HepG2 (cell line): ENCODE measurements around the gene NUP153. TPM values are rescaled to one million over a fixed set of nuclear protein-coding genes. Genes with fewer than 3 reads are reported as not detected.
A peak's percentile ranks its signal among the peaks of the same experiment; 100 is the strongest.

ENCODE experiments used
- AHDC1 ChIP-seq: sonication (generic); formaldehyde crosslinking; IDR thresholded peaks from 2 replicates; pipeline ENCODE4 v1.5.1; 2020; ENCODE audit warnings: mild to moderate bottlenecking, missing genetic modification reagents, borderline replicate concordance
- GFI1 ChIP-seq: sonication (generic); formaldehyde crosslinking; IDR thresholded peaks from 2 replicates; pipeline ENCODE4 v1.5.0; 2020; ENCODE audit warnings: missing genetic modification reagents, mild to moderate bottlenecking, borderline replicate concordance
- GPN1 ChIP-seq: sonication (generic); formaldehyde crosslinking; IDR thresholded peaks from 2 replicates; pipeline ENCODE4 v1.5.1; 2020; ENCODE audit warnings: missing genetic modification reagents, borderline replicate concordance
- HNF4G ChIP-seq, 2 experiments: sonication (generic) in 1 of 2; formaldehyde crosslinking in 1 of 2; IDR thresholded peaks; 2 replicates each; pipeline versions ENCODE4 v1.4.0 to v1.6.1; 2011 to 2020; ENCODE audit warnings: borderline replicate concordance in 2 of 2, low read depth in 2 of 2, mild to moderate bottlenecking in 2 of 2, low read length in 1 of 2, missing genetic modification reagents in 1 of 2, moderate library complexity in 1 of 2
- KDM4B ChIP-seq: sonication (generic); formaldehyde crosslinking; IDR thresholded peaks from 2 replicates; pipeline ENCODE4 v1.4.0; 2020; ENCODE audit warnings: missing genetic modification reagents
- MBD4 ChIP-seq: IDR thresholded peaks from 2 replicates; pipeline ENCODE4 v1.6.1; 2012; ENCODE audit warnings: low read length, inconsistent platforms, borderline replicate concordance
- MXD1 ChIP-seq: sonication (generic); formaldehyde crosslinking; IDR thresholded peaks from 2 replicates; pipeline ENCODE4 v1.4.0; 2020; ENCODE audit warnings: mild to moderate bottlenecking, missing genetic modification reagents
- POLR2A ChIP-seq, 2 experiments: IDR thresholded peaks; 2 replicates each; pipeline ENCODE4 v1.6.1; 2011; ENCODE audit warnings: low read depth in 2 of 2, low read length in 2 of 2, mild to moderate bottlenecking in 1 of 2, moderate library complexity in 1 of 2; ENCODE audit not compliant: insufficient read depth in 1 of 2
- RBM22 ChIP-seq: fragments of 200-400 bp; formaldehyde crosslinking; optimal IDR thresholded peaks from 2 replicates; pipeline ENCODE3; 2017; ENCODE audit warnings: mild to moderate bottlenecking, low read length, moderate library complexity
- SAP130 ChIP-seq: IDR thresholded peaks from 2 replicates; pipeline ENCODE4 v1.6.1; 2016; ENCODE audit warnings: low read depth
- TBP ChIP-seq: sonication (generic); formaldehyde crosslinking; IDR thresholded peaks from 2 replicates; pipeline ENCODE4 v1.5.0; 2020; ENCODE audit warnings: missing genetic modification reagents
- ZBTB44 ChIP-seq: sonication (generic); formaldehyde crosslinking; IDR thresholded peaks from 2 replicates; pipeline ENCODE4 v1.4.0; 2020; ENCODE audit warnings: missing genetic modification reagents
- ZFP36 ChIP-seq: fragments of 150-350 bp; IDR thresholded peaks from 2 replicates; pipeline ENCODE4 v1.6.1; 2018; ENCODE audit warnings: borderline replicate concordance, low read length, low read depth; ENCODE audit not compliant: partially characterized antibody
- ZNF343 ChIP-seq: sonication (generic); formaldehyde crosslinking; IDR thresholded peaks from 2 replicates; pipeline ENCODE4 v1.4.0; 2020; ENCODE audit warnings: mild to moderate bottlenecking, missing genetic modification reagents
- ZNF547 ChIP-seq: sonication (generic); formaldehyde crosslinking; IDR thresholded peaks from 2 replicates; pipeline ENCODE4 v1.5.1; 2020; ENCODE audit warnings: mild to moderate bottlenecking, missing genetic modification reagents
- ZNF572 ChIP-seq: sonication (generic); formaldehyde crosslinking; IDR thresholded peaks from 2 replicates; pipeline ENCODE4 v1.5.1; 2020; ENCODE audit warnings: mild to moderate bottlenecking, missing genetic modification reagents
- ZNF660 ChIP-seq: sonication (generic); formaldehyde crosslinking; IDR thresholded peaks from 2 replicates; pipeline ENCODE4 v1.5.1; 2020; ENCODE audit warnings: mild to moderate bottlenecking, low read depth, missing genetic modification reagents, borderline replicate concordance
- polyA plus RNA-seq, 8 experiments: library from polyadenylated mRNA; depleted of rRNA in 3 of 8; stranded (reverse) in 7 of 8; unstranded in 1 of 8; fragments of >200 nt; fragmentation: Illumina TruSeq in 4 of 8; extraction: Trizol in 4 of 8; gene quantifications; 2 replicates each; pipeline versions ENCODE4 v1.2.1 to v1.2.3, GENCODE V29; 2011 to 2016; ENCODE audit warnings: low read depth in 4 of 8, missing spikeins in 1 of 8, mixed read lengths in 1 of 8; ENCODE audit not compliant: insufficient read depth in 1 of 8
- total RNA-seq, 5 experiments: library from RNA; depleted of rRNA; stranded (reverse); fragments of >200 nt; fragmentation: Illumina TruSeq; extraction: Trizol; gene quantifications; 2 replicates each; pipeline ENCODE4 v1.2.3, GENCODE V29; 2016; ENCODE audit warnings: low read depth in 1 of 5
- TF ChIP-seq, protein P1 (sequence below): IDR thresholded peaks from 2 replicates; pipeline ENCODE4 v1.6.1; 2016; ENCODE audit warnings: missing biosample characterization, missing genetic modification reagents, low read depth
- TF ChIP-seq, protein P2 (sequence below): IDR thresholded peaks from 2 replicates; pipeline ENCODE4 v1.6.1; 2016; ENCODE audit warnings: low read depth

NUP153 gene
- total and polyA plus RNA-seq, 2 of the 13 experiments (the other 11 are each of a cell fraction or from before 2014, with no cell fraction given) = 29.8 to 55.2 TPM

GRCh38 chr6:17744019-17744756 lies 37.5 kb upstream of the NUP153 start (continued):
- TF ChIP-seq ZFP36 = no peak
- peak; percentile 7; the same call in 1 of the 2 replicates for TF ChIP-seq SAP130 (CRISPR knock-in tag)
- TF ChIP-seq, protein P1, sequence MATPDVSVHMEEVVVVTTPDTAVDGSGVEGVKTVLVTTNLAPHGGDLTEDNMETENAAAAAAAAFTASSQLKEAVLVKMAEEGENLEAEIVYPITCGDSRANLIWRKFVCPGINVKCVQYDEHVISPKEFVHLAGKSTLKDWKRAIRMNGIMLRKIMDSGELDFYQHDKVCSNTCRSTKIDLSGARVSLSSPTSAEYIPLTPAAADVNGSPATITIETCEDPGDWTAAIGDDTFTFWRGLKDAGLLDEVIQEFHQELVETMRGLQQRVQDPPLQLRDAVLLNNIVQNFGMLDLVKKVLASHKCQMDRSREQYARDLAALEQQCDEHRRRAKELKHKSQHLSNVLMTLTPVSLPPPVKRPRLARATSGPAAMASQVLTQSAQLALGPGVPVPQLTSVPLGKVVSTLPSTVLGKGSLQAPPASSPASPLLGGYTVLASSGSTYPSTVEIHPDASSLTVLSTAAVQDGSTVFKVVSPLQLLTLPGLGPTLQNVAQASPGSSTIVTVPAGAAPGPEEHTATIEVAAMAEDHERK (CRISPR knock-in tag) = no peak
- no peak for TF ChIP-seq HNF4G (IDR thresholded peaks at IDR 0.05; ENCODE audit: borderline replicate concordance, low read depth, low read length)
- TF ChIP-seq HNF4G (CRISPR knock-in tag; IDR thresholded peaks at IDR 0.05; ENCODE audit: borderline replicate concordance, low read depth) = no peak
- no peak for TF ChIP-seq RBM22
- no peak for TF ChIP-seq ZNF547 (CRISPR knock-in tag)
- TF ChIP-seq ZNF343 (CRISPR knock-in tag) = no peak
- TF ChIP-seq ZNF572 = no peak
- TF ChIP-seq TBP (CRISPR knock-in tag) = no peak
- TF ChIP-seq ZBTB44 (CRISPR knock-in tag) = no peak
- TF ChIP-seq AHDC1 = no peak
- no peak for TF ChIP-seq ZNF660
- no peak for TF ChIP-seq KDM4B (CRISPR knock-in tag)
- no peak for TF ChIP-seq MXD1
- TF ChIP-seq, protein P2, sequence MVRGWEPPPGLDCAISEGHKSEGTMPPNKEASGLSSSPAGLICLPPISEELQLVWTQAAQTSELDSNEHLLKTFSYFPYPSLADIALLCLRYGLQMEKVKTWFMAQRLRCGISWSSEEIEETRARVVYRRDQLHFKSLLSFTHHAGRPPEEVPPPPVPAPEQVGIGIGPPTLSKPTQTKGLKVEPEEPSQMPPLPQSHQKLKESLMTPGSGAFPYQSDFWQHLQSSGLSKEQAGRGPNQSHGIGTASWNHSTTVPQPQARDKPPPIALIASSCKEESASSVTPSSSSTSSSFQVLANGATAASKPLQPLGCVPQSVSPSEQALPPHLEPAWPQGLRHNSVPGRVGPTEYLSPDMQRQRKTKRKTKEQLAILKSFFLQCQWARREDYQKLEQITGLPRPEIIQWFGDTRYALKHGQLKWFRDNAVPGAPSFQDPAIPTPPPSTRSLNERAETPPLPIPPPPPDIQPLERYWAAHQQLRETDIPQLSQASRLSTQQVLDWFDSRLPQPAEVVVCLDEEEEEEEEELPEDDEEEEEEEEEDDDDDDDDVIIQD (CRISPR knock-in tag) = no peak
- TF ChIP-seq GPN1 (CRISPR knock-in tag) = no peak
- no peak; the same call in 1 of the 2 replicates for TF ChIP-seq GFI1 (CRISPR knock-in tag)
- no peak for TF ChIP-seq MBD4
- TF ChIP-seq POLR2A (IDR thresholded peaks at IDR 0.05; ENCODE audit: insufficient read depth in 1 of 2, low read depth in 2 of 2, low read length in 2 of 2) = peak; percentile 47 to 67; a peak in 3 of 4 replicates
